ENCODE data around the gene FASTKD2.
A peak's percentile ranks its signal among the peaks of the same experiment; 100 is the strongest.

Gene FASTKD2

GRCh38 chr2:206756816-206757215, 8.6 kb upstream of the FASTKD2 start:
- no peak for TF ChIP-seq POLR2A (IDR thresholded peaks at IDR 0.05; ENCODE audit: low read depth, low read length)
- no peak for TF ChIP-seq TAF1 (IDR thresholded peaks at IDR 0.05; ENCODE audit: borderline replicate concordance, low read depth, low read length)
- no peak for TF ChIP-seq POLR2AphosphoS5 (IDR thresholded peaks at IDR 0.05; ENCODE audit: low read depth, low read length)
- DNase-seq (ENCODE audit: insufficient read length), result no peak
- FAIRE-seq, result no peak

GRCh38 chr2:206764673-206765241, 649 bp upstream of the FASTKD2 start:
- TF ChIP-seq TAF1 (IDR thresholded peaks at IDR 0.05; ENCODE audit: borderline replicate concordance, low read depth, low read length) (no peak), POLR2AphosphoS5 (IDR thresholded peaks at IDR 0.05; ENCODE audit: low read depth, low read length) (no peak), POLR2A (IDR thresholded peaks at IDR 0.05; ENCODE audit: low read depth, low read length) (no peak)
- FAIRE-seq (no peak), DNase-seq (ENCODE audit: insufficient read length) (no peak)

GRCh38 chr2:206766057-206766930, 888 bp downstream of the FASTKD2 start:
- DNase-seq (ENCODE audit: insufficient read length) (no peak), FAIRE-seq (no peak)
- TF ChIP-seq POLR2A (IDR thresholded peaks at IDR 0.05; ENCODE audit: low read depth, low read length) (no peak), TAF1 (IDR thresholded peaks at IDR 0.05; ENCODE audit: borderline replicate concordance, low read depth, low read length) (no peak), POLR2AphosphoS5 (IDR thresholded peaks at IDR 0.05; ENCODE audit: low read depth, low read length) (no peak)

- no peak for TF ChIP-seq POLR2AphosphoS5 (IDR thresholded peaks at IDR 0.05; ENCODE audit: low read depth, low read length)
- FAIRE-seq, result no peak
Observed at GRCh38 chr2:206774871-206775270, 9.5 kb downstream of the FASTKD2 start.

GRCh38 chr2:206776432-206776831, 11.0 kb downstream of the FASTKD2 start:
- no peak for DNase-seq (ENCODE audit: insufficient read length)
- TF ChIP-seq TAF1 (IDR thresholded peaks at IDR 0.05; ENCODE audit: borderline replicate concordance, low read depth, low read length), result no peak
- TF ChIP-seq POLR2A (IDR thresholded peaks at IDR 0.05; ENCODE audit: low read depth, low read length), result no peak
- no peak for TF ChIP-seq POLR2AphosphoS5 (IDR thresholded peaks at IDR 0.05; ENCODE audit: low read depth, low read length)
- FAIRE-seq, result peak; percentile 30

More at GRCh38 chr2:206774871-206775270, 9.5 kb downstream of the FASTKD2 start:
- no peak for DNase-seq (ENCODE audit: insufficient read length)

- DNase-seq (ENCODE audit: insufficient read length) (no peak), FAIRE-seq (no peak)
- TF ChIP-seq POLR2A (IDR thresholded peaks at IDR 0.05; ENCODE audit: low read depth, low read length), result no peak
- TF ChIP-seq TAF1 (IDR thresholded peaks at IDR 0.05; ENCODE audit: borderline replicate concordance, low read depth, low read length), result no peak
- no peak for TF ChIP-seq POLR2AphosphoS5 (IDR thresholded peaks at IDR 0.05; ENCODE audit: low read depth, low read length)
Observed at GRCh38 chr2:206780671-206781070, 15.3 kb downstream of the FASTKD2 start.

- DNase-seq (ENCODE audit: insufficient read length) (no peak), FAIRE-seq (no peak)
- TF ChIP-seq POLR2A (IDR thresholded peaks at IDR 0.05; ENCODE audit: low read depth, low read length) (no peak), POLR2AphosphoS5 (IDR thresholded peaks at IDR 0.05; ENCODE audit: low read depth, low read length) (no peak), TAF1 (IDR thresholded peaks at IDR 0.05; ENCODE audit: borderline replicate concordance, low read depth, low read length) (no peak)
Observed at GRCh38 chr2:206783718-206784117, 18.3 kb downstream of the FASTKD2 start.

- no peak for TF ChIP-seq POLR2A (IDR thresholded peaks at IDR 0.05; ENCODE audit: low read depth, low read length)
- no peak for TF ChIP-seq POLR2AphosphoS5 (IDR thresholded peaks at IDR 0.05; ENCODE audit: low read depth, low read length)
- no peak for TF ChIP-seq TAF1 (IDR thresholded peaks at IDR 0.05; ENCODE audit: borderline replicate concordance, low read depth, low read length)
- DNase-seq (ENCODE audit: insufficient read length), result no peak
- FAIRE-seq, result no peak
Observed at GRCh38 chr2:206784559-206785353, 19.4 kb downstream of the FASTKD2 start.

- DNase-seq (ENCODE audit: insufficient read length), result no peak
- TF ChIP-seq POLR2AphosphoS5 (IDR thresholded peaks at IDR 0.05; ENCODE audit: low read depth, low read length) (no peak), TAF1 (IDR thresholded peaks at IDR 0.05; ENCODE audit: borderline replicate concordance, low read depth, low read length) (no peak), POLR2A (IDR thresholded peaks at IDR 0.05; ENCODE audit: low read depth, low read length) (no peak)
- FAIRE-seq, result no peak
Observed at GRCh38 chr2:206790311-206790935, 25.0 kb downstream of the FASTKD2 start.

GRCh38 chr2:206792645-206793044, 27.2 kb downstream of the FASTKD2 start:
- DNase-seq (ENCODE audit: insufficient read length), result no peak
- FAIRE-seq, result peak; percentile 30
- TF ChIP-seq POLR2A (IDR thresholded peaks at IDR 0.05; ENCODE audit: low read depth, low read length), result no peak
- TF ChIP-seq TAF1 (IDR thresholded peaks at IDR 0.05; ENCODE audit: borderline replicate concordance, low read depth, low read length), result no peak
- no peak for TF ChIP-seq POLR2AphosphoS5 (IDR thresholded peaks at IDR 0.05; ENCODE audit: low read depth, low read length)

GRCh38 chr2:206797376-206797775, 32.0 kb downstream of the FASTKD2 start:
- DNase-seq (ENCODE audit: insufficient read length), result no peak
- TF ChIP-seq TAF1 (IDR thresholded peaks at IDR 0.05; ENCODE audit: borderline replicate concordance, low read depth, low read length) (no peak), POLR2AphosphoS5 (IDR thresholded peaks at IDR 0.05; ENCODE audit: low read depth, low read length) (no peak), POLR2A (IDR thresholded peaks at IDR 0.05; ENCODE audit: low read depth, low read length) (no peak)
- no peak for FAIRE-seq
